ENCODE data around the gene MROH9.

Gene MROH9, protein sequence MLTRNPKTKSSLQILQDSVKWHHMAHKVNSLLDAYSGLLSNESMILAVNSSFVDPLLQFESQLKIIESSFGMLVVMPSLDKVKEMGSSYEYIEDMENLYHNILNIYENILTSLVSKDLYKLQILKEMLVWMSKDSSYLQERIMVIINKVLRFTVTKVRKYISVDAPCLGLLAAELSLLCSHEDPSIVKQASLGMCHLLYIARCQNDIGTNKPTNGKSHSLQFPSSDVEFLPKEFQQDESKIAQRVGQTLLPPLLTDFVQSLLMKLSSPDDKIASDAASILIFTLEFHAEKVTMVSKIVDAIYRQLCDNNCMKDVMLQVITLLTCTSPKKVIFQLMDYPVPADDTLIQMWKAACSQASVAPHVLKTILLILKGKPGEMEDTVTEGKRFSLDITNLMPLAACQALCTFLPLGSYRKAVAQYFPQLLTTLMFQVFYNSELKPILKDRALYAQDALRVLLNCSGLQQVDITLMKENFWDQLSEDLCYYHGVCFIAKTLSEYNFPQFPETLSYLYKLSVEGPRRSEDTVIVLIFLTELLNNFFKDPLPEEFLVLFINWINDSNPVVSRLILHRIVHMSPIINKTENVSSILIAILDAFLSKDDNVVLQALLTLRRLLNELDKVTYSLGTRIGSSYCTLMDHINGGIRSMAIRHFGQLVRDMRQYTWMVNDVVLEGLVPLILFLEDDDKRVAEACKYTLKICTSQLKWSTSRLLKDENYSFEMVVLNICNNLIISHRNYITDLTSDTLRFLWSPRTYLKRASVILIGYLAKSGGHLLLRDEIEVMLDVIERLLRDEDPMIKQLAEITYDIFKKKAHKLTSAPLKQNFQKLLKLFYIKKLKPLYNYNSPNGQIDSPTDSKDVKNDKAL

DNA sequence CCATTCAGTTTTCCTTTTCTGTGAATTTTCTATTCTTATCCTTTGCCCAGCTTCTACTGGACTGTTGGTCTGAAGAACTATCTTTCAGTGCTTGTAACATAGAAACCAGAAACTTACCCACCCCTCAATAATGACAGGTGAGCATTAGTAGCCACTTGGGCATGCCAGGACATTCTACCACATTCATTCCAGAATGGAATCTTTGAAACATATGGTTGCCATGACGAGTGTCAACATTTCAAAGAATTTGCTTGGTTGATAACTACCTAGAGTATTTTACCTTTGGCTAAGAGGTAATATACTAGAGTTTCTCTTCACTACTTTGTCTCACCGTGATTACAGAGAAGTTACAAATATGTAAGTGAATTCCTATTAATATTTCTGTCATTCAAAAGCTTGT lies at the start of gene MROH9:
TSS of gene MROH9 (plus strand) at position 304 of the 400 bp plus-strand sequence. CDS start 10,023 bp downstream, outside the sequence.
- Histone ChIP-seq H3K4me1 (ENCODE audit: control insufficient read depth in 1 of 2, insufficient read depth in 2 of 2, low read length in 2 of 2) (peaks cover 9 to 14% of the 10 kb centered on the region in 2 donors), H3K27me3 (ENCODE audit: control insufficient read depth in 1 of 2, insufficient read depth in 2 of 2, low read length in 2 of 2) (no peaks in the 10 kb centered on the region), H3K9me3 (ENCODE audit: control insufficient read depth in 1 of 2, low read length in 2 of 2) (no peaks in the 10 kb centered on the region), H3K4me3 (ENCODE audit: low read depth in 1 of 2, low read length in 2 of 2) (no peak within 1 kb of the TSS), H3K36me3 (ENCODE audit: control insufficient read depth in 1 of 2, insufficient read depth in 2 of 2, low read length in 2 of 2) (no peaks in the 10 kb centered on the region), H3K27ac (ENCODE audit: low read depth, low read length) (no peak within 1 kb of the TSS), H3K9ac (ENCODE audit: low read depth in 1 of 2, low read length in 2 of 2) (no peak within 1 kb of the TSS)

DNA sequence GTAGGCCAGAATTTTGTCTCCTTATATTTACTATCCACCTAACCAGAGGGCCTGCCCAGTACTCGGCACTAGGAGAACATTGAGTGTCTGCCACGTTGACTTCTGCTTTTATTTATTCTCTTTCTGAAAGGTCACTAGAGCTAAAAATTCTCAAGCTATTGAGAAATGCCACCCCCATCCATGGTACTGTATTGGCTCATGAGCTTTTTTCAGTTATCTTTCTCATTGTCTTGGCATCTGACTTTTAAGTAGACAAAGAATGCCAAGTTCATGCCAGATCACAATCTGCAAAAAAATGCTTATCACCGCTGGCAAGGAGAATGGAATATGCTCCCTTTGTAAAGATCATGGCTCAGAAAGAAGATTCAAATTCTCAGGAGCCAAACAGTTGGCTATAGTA lies 49.8 kb upstream of the MROH9 start:
- Histone ChIP-seq H3K4me1 (ENCODE audit: control insufficient read depth in 1 of 2, insufficient read depth in 2 of 2, low read length in 2 of 2) (peaks cover 9 to 27% of the 10 kb centered on the region in 2 donors), H3K27me3 (ENCODE audit: control insufficient read depth in 1 of 2, insufficient read depth in 2 of 2, low read length in 2 of 2) (no peaks in the 10 kb centered on the region), H3K27ac (ENCODE audit: low read depth, low read length) (no peak overlapping the region), H3K9me3 (ENCODE audit: control insufficient read depth in 1 of 2, low read length in 2 of 2) (no peaks in the 10 kb centered on the region), H3K36me3 (ENCODE audit: control insufficient read depth in 1 of 2, insufficient read depth in 2 of 2, low read length in 2 of 2) (no peaks in the 10 kb centered on the region), H3K4me3 (ENCODE audit: low read depth in 1 of 2, low read length in 2 of 2) (no peak overlapping the region), H3K9ac (ENCODE audit: low read depth in 1 of 2, low read length in 2 of 2) (no peak overlapping the region)

DNA sequence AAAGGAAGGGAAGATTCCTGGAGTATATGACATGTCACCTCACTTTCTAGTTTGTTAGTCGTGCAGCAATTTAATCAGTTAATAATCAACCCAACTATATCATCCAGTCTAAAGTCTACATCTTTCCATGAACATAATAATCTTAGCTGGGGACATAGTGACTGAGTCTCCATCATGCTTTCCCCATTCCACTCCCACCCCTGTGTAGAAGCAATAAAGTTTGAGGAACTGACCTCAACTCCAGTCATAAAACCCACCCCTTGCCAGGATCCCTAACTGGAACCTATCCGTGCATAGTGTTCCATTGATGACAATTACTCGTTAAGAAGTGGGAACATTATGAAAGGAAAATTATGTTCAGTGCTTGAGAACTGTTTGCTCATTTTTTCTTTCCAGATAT lies 48.9 kb upstream of the MROH9 start:
- peak overlapping the region in 1 of 2 donors; percentile 18 for H3K4me3 ChIP-seq (ENCODE audit: low read depth in 1 of 2, low read length in 2 of 2)
- no peaks in the 10 kb centered on the region for H3K36me3 ChIP-seq (ENCODE audit: control insufficient read depth in 1 of 2, insufficient read depth in 2 of 2, low read length in 2 of 2)
- H3K4me1 ChIP-seq (ENCODE audit: control insufficient read depth in 1 of 2, insufficient read depth in 2 of 2, low read length in 2 of 2), result peaks cover 9 to 27% of the 10 kb centered on the region in 2 donors
- no peaks in the 10 kb centered on the region for H3K9me3 ChIP-seq (ENCODE audit: control insufficient read depth in 1 of 2, low read length in 2 of 2)
- peak overlapping the region; percentile 66 for H3K27ac ChIP-seq (ENCODE audit: low read depth, low read length)
- no peaks in the 10 kb centered on the region for H3K27me3 ChIP-seq (ENCODE audit: control insufficient read depth in 1 of 2, insufficient read depth in 2 of 2, low read length in 2 of 2)
- H3K9ac ChIP-seq (ENCODE audit: low read depth in 1 of 2, low read length in 2 of 2), result no peak overlapping the region

DNA sequence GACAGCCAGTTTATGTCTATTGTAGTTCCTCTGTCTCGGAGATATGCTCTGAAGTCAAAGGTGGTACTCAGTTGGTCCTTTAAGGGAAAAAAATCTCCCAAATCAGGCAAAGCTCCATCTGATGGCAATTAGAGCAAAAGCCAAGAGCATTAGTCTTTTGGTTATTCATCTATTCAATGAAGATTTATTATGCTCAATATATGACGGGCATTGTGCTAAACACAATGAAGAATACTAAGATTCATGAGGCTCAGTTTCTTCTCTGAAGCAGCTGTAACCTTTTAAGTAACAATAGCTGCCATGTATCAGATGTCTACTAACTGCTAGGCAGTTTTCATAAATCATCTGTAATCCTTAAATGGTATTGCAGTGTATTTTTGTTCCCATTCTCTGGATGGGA lies 47.6 kb upstream of the MROH9 start:
- no peaks in the 10 kb centered on the region for H3K9me3 ChIP-seq (ENCODE audit: control insufficient read depth in 1 of 2, low read length in 2 of 2)
- H3K36me3 ChIP-seq (ENCODE audit: control insufficient read depth in 1 of 2, insufficient read depth in 2 of 2, low read length in 2 of 2), result no peaks in the 10 kb centered on the region
- H3K4me3 ChIP-seq (ENCODE audit: low read depth in 1 of 2, low read length in 2 of 2), result no peak overlapping the region
- peaks cover 9 to 36% of the 10 kb centered on the region in 2 donors for H3K4me1 ChIP-seq (ENCODE audit: control insufficient read depth in 1 of 2, insufficient read depth in 2 of 2, low read length in 2 of 2)
- no peak overlapping the region for H3K27ac ChIP-seq (ENCODE audit: low read depth, low read length)
- no peaks in the 10 kb centered on the region for H3K27me3 ChIP-seq (ENCODE audit: control insufficient read depth in 1 of 2, insufficient read depth in 2 of 2, low read length in 2 of 2)
- no peak overlapping the region for H3K9ac ChIP-seq (ENCODE audit: low read depth in 1 of 2, low read length in 2 of 2)

DNA sequence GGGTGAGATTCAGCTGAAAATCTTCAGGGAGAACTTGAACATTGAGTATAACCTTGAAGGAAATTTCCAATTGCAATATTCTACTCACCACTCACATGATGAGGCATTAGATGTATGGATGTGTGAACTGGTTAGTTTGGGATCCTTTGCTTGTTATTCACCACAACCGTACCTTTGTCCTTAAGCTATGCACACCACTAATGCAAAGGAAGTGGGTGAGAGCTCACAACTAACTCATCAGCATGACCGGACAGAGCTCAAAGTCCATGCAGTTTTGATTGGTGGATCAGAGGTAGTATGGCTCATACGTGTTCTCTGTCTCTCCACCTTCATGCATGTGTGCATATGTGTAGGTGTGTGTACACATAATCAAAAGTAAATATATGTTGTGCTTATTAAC lies 43.5 kb upstream of the MROH9 start:
- no peaks in the 10 kb centered on the region for H3K9me3 ChIP-seq (ENCODE audit: control insufficient read depth in 1 of 2, low read length in 2 of 2)
- peaks cover 7 to 24% of the 10 kb centered on the region in 2 donors for H3K4me1 ChIP-seq (ENCODE audit: control insufficient read depth in 1 of 2, insufficient read depth in 2 of 2, low read length in 2 of 2)
- no peak overlapping the region for H3K4me3 ChIP-seq (ENCODE audit: low read depth in 1 of 2, low read length in 2 of 2)
- H3K36me3 ChIP-seq (ENCODE audit: control insufficient read depth in 1 of 2, insufficient read depth in 2 of 2, low read length in 2 of 2), result no peaks in the 10 kb centered on the region
- H3K27me3 ChIP-seq (ENCODE audit: control insufficient read depth in 1 of 2, insufficient read depth in 2 of 2, low read length in 2 of 2), result no peaks in the 10 kb centered on the region
- no peak overlapping the region for H3K27ac ChIP-seq (ENCODE audit: low read depth, low read length)
- H3K9ac ChIP-seq (ENCODE audit: low read depth in 1 of 2, low read length in 2 of 2), result no peak overlapping the region

DNA sequence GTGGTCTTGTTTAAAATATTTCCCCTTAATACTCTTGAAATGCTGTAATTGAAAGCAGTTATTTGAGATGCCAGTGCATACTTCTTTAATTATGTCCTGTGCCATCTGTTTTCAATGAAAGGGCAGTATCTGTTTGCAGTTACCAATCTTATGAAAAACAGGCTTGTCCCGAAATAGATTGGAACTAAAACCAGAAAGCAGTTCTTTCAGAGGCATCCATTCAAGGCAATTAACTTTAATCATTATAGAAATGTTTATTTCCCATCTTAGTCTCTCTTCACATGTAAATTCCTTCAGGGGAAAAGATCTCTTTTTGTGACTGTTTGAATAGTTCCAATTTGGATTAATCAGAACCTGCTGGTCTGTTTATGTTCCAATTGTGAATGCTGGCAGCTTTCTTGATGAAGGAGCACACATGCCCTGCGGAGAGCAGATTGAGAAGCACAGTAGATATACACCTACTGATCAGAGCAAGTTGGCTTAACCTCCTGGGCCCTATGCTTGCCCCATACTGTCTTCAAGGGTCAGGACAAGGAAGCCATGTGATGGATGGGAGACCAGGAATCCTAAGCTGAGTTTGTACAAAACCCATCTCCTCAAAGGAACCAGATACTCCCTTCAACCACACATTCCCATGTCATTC lies 41.6 kb upstream of the MROH9 start:
- Histone ChIP-seq H3K27ac (ENCODE audit: low read depth, low read length) (no peak overlapping the region), H3K36me3 (ENCODE audit: control insufficient read depth in 1 of 2, insufficient read depth in 2 of 2, low read length in 2 of 2) (no peaks in the 10 kb centered on the region), H3K9ac (ENCODE audit: low read depth in 1 of 2, low read length in 2 of 2) (no peak overlapping the region), H3K27me3 (ENCODE audit: control insufficient read depth in 1 of 2, insufficient read depth in 2 of 2, low read length in 2 of 2) (no peaks in the 10 kb centered on the region), H3K4me1 (ENCODE audit: control insufficient read depth in 1 of 2, insufficient read depth in 2 of 2, low read length in 2 of 2) (peaks cover 0 to 9% of the 10 kb centered on the region in 2 donors), H3K4me3 (ENCODE audit: low read depth in 1 of 2, low read length in 2 of 2) (no peak overlapping the region), H3K9me3 (ENCODE audit: control insufficient read depth in 1 of 2, low read length in 2 of 2) (no peaks in the 10 kb centered on the region)

DNA sequence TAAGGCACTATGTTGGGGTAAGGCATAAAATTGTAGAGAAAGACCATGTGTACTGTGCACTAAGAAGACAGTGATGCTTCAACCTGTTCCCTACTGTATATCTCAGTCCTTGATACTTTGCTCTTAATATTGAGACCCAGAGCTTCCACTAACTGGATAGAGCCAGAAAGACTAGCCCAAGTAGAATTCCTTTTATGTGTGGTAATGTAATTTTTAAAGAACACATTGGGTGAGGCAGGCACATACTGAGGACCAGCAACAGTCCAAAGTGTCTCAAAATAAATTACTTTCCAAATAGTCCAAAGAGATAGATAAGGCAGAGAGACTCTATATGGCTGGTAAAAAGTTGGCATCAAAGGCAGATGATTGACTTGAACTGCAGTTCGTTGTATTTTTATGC lies 31.4 kb upstream of the MROH9 start:
- H3K4me1 ChIP-seq (ENCODE audit: control insufficient read depth in 1 of 2, insufficient read depth in 2 of 2, low read length in 2 of 2), result no peaks in the 10 kb centered on the region
- H3K27me3 ChIP-seq (ENCODE audit: control insufficient read depth in 1 of 2, insufficient read depth in 2 of 2, low read length in 2 of 2), result no peaks in the 10 kb centered on the region
- H3K9ac ChIP-seq (ENCODE audit: low read depth in 1 of 2, low read length in 2 of 2), result no peak overlapping the region
- no peaks in the 10 kb centered on the region for H3K36me3 ChIP-seq (ENCODE audit: control insufficient read depth in 1 of 2, insufficient read depth in 2 of 2, low read length in 2 of 2)
- no peaks in the 10 kb centered on the region for H3K9me3 ChIP-seq (ENCODE audit: control insufficient read depth in 1 of 2, low read length in 2 of 2)
- no peak overlapping the region for H3K27ac ChIP-seq (ENCODE audit: low read depth, low read length)
- H3K4me3 ChIP-seq (ENCODE audit: low read depth in 1 of 2, low read length in 2 of 2), result no peak overlapping the region

DNA sequence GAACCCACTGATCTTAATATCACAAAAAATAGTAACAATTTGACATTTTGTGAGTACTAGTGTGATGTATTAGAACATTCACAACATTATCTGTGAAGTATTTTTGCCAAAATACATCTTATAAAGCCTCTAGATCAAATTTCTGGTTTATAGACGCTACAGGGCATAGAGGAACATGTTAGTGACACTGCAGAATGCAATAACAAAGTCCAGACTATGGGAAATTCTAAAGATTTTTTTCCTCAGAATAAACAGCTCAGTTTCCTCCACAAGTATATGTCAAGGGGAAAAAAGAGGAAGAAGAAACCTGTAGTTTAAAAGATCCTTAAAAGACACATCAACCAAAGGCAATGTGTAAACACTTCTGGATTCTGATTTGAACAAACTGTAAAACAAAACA lies 26.4 kb upstream of the MROH9 start:
- Histone ChIP-seq H3K9ac (ENCODE audit: low read depth in 1 of 2, low read length in 2 of 2) (no peak overlapping the region), H3K27me3 (ENCODE audit: control insufficient read depth in 1 of 2, insufficient read depth in 2 of 2, low read length in 2 of 2) (no peaks in the 10 kb centered on the region), H3K36me3 (ENCODE audit: control insufficient read depth in 1 of 2, insufficient read depth in 2 of 2, low read length in 2 of 2) (no peaks in the 10 kb centered on the region), H3K9me3 (ENCODE audit: control insufficient read depth in 1 of 2, low read length in 2 of 2) (no peaks in the 10 kb centered on the region), H3K4me1 (ENCODE audit: control insufficient read depth in 1 of 2, insufficient read depth in 2 of 2, low read length in 2 of 2) (no peaks in the 10 kb centered on the region), H3K4me3 (ENCODE audit: low read depth in 1 of 2, low read length in 2 of 2) (no peak overlapping the region), H3K27ac (ENCODE audit: low read depth, low read length) (no peak overlapping the region)

DNA sequence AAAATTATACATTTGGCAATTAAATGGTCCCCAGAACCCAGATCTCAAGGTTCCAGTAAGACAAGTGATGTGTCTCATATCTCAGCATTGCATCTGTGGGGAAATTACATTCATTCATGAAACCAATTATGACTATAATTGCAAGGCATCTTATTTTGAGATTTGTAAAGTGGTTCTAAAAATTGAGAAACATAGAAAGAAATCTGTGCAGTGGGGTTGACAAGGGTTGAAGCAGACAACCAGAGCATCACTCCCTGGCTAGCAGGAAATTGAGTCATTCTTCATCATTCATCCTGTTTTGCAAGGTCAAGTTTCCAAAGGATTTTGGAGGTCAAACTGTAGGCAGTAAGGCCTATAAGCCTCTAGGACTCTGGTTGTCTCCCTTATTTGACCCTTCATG lies 25.1 kb upstream of the MROH9 start:
- H3K9me3 ChIP-seq (ENCODE audit: control insufficient read depth in 1 of 2, low read length in 2 of 2), result no peaks in the 10 kb centered on the region
- no peaks in the 10 kb centered on the region for H3K36me3 ChIP-seq (ENCODE audit: control insufficient read depth in 1 of 2, insufficient read depth in 2 of 2, low read length in 2 of 2)
- H3K4me1 ChIP-seq (ENCODE audit: control insufficient read depth in 1 of 2, insufficient read depth in 2 of 2, low read length in 2 of 2), result no peaks in the 10 kb centered on the region
- no peak overlapping the region for H3K9ac ChIP-seq (ENCODE audit: low read depth in 1 of 2, low read length in 2 of 2)
- no peak overlapping the region for H3K4me3 ChIP-seq (ENCODE audit: low read depth in 1 of 2, low read length in 2 of 2)
- H3K27ac ChIP-seq (ENCODE audit: low read depth, low read length), result no peak overlapping the region
- H3K27me3 ChIP-seq (ENCODE audit: control insufficient read depth in 1 of 2, insufficient read depth in 2 of 2, low read length in 2 of 2), result no peaks in the 10 kb centered on the region

DNA sequence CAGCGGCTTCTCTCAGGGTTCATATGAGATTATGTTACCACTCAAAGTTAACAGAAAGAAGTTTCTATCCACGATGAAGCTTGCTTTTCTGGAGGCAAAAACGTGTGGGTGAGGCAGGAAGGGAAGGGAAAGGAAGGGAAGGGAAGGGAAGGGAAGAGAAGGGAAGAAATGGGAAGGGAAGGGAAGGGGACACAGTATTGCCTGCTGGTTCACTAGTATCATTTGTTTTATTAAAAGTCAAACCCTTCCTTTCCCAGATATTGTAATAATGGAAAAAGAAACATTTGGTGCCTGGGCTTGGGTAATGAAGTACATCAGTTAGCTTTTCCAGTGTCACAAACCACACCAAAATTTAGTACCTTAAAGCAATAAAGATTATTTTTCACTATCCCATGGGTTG lies 18.0 kb upstream of the MROH9 start:
- Histone ChIP-seq H3K4me1 (ENCODE audit: control insufficient read depth in 1 of 2, insufficient read depth in 2 of 2, low read length in 2 of 2) (no peaks in the 10 kb centered on the region), H3K27me3 (ENCODE audit: control insufficient read depth in 1 of 2, insufficient read depth in 2 of 2, low read length in 2 of 2) (no peaks in the 10 kb centered on the region)

More for the DNA sequence above, 18.0 kb upstream of the MROH9 start:
- Histone ChIP-seq H3K36me3 (ENCODE audit: control insufficient read depth in 1 of 2, insufficient read depth in 2 of 2, low read length in 2 of 2) (no peaks in the 10 kb centered on the region), H3K4me3 (ENCODE audit: low read depth in 1 of 2, low read length in 2 of 2) (no peak overlapping the region), H3K27ac (ENCODE audit: low read depth, low read length) (no peak overlapping the region), H3K9me3 (ENCODE audit: control insufficient read depth in 1 of 2, low read length in 2 of 2) (peaks cover 7 to 15% of the 10 kb centered on the region in 2 donors), H3K9ac (ENCODE audit: low read depth in 1 of 2, low read length in 2 of 2) (no peak overlapping the region)
